HFF-Myc (cell line): ENCODE results near the gene FCGR1A.
"Not testable (repeated sequence)": the region's sequence is repeated elsewhere in the genome, so short reads cannot be mapped to it uniquely, and the experiment has no call there.

Experiments
- DNase-seq: peaks from one replicate; pipeline ENCODE4 v3.0.0-alpha.2; 2011; ENCODE audit warnings: low read depth; ENCODE audit errors: extremely low read depth
- H3K4me3 ChIP-seq: replicated peaks from 2 replicates; pipeline ENCODE4 v1.5.1; 2011; ENCODE audit warnings: low read depth, mild to moderate bottlenecking, control low read depth, low read length

Gene FCGR1A

GRCh38 chr1:149782600-149782999 is at the start of gene FCGR1A:
FCGR1A (plus strand) TSS chr1:149782694; CDS start chr1:149782744, 50 bp downstream.
- not testable (repeated sequence) for DNase-seq, H3K4me3 ChIP-seq

- not testable (repeated sequence) for DNase-seq, H3K4me3 ChIP-seq
Measured at GRCh38 chr1:149732781-149733180, 49.7 kb upstream of the FCGR1A start.

GRCh38 chr1:149734692-149735091 is 47.8 kb upstream of the FCGR1A start:
- DNase-seq, H3K4me3 ChIP-seq: not testable (repeated sequence)

- not testable (repeated sequence) for DNase-seq, H3K4me3 ChIP-seq
Measured at GRCh38 chr1:149740148-149740581, 42.3 kb upstream of the FCGR1A start.

GRCh38 chr1:149740590-149741230 is 41.8 kb upstream of the FCGR1A start:
- not testable (repeated sequence) for DNase-seq, H3K4me3 ChIP-seq

- H3K4me3 ChIP-seq, DNase-seq: not testable (repeated sequence)
Measured at GRCh38 chr1:149741914-149742313, 40.6 kb upstream of the FCGR1A start.

GRCh38 chr1:149746463-149747356 is 35.8 kb upstream of the FCGR1A start:
- not testable (repeated sequence) for DNase-seq, H3K4me3 ChIP-seq

GRCh38 chr1:149747359-149748143 is 34.9 kb upstream of the FCGR1A start:
- DNase-seq, H3K4me3 ChIP-seq: not testable (repeated sequence)

- DNase-seq, H3K4me3 ChIP-seq: not testable (repeated sequence)
Measured at GRCh38 chr1:149748144-149748500, 34.4 kb upstream of the FCGR1A start.

- DNase-seq, H3K4me3 ChIP-seq: not testable (repeated sequence)
Measured at GRCh38 chr1:149750562-149750961, 31.9 kb upstream of the FCGR1A start.

- not testable (repeated sequence) for DNase-seq, H3K4me3 ChIP-seq
Measured at GRCh38 chr1:149752186-149752585, 30.3 kb upstream of the FCGR1A start.

GRCh38 chr1:149753466-149753865 is 29.0 kb upstream of the FCGR1A start:
- not testable (repeated sequence) for DNase-seq, H3K4me3 ChIP-seq

- DNase-seq, H3K4me3 ChIP-seq: not testable (repeated sequence)
Measured at GRCh38 chr1:149755294-149755693, 27.2 kb upstream of the FCGR1A start.

- not testable (repeated sequence) for H3K4me3 ChIP-seq, DNase-seq
Measured at GRCh38 chr1:149762294-149762693, 20.2 kb upstream of the FCGR1A start.

GRCh38 chr1:149764087-149764800 is 18.2 kb upstream of the FCGR1A start:
- H3K4me3 ChIP-seq, DNase-seq: not testable (repeated sequence)

- not testable (repeated sequence) for DNase-seq, H3K4me3 ChIP-seq
Measured at GRCh38 chr1:149766241-149766640, 16.3 kb upstream of the FCGR1A start.

- not testable (repeated sequence) for DNase-seq, H3K4me3 ChIP-seq
Measured at GRCh38 chr1:149769216-149769615, 13.3 kb upstream of the FCGR1A start.

- H3K4me3 ChIP-seq, DNase-seq: not testable (repeated sequence)
Measured at GRCh38 chr1:149770661-149771060, 11.8 kb upstream of the FCGR1A start.
